ENCODE measurements around the gene CCNY.

DNA sequence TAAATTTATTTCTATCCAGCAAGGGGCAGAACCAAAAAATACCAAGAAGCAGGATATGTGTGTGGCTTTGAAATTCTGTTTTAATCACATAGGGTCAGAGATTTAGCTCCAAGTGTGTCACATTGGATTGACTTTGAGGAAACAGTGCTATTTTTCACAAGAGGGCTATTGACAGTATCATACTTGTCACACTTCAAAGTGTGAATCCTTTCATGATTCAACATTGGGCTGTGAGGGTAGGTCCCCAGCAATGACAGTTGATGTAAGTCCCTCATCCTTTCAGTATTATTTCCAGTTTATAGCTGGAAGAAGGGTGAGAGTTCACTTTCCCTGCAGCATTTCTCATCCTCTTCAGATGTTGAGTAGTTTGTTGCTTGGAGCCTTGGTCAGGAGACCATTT, 7.4 kb downstream of the CCNY start:
- TF ChIP-seq, protein P1, sequence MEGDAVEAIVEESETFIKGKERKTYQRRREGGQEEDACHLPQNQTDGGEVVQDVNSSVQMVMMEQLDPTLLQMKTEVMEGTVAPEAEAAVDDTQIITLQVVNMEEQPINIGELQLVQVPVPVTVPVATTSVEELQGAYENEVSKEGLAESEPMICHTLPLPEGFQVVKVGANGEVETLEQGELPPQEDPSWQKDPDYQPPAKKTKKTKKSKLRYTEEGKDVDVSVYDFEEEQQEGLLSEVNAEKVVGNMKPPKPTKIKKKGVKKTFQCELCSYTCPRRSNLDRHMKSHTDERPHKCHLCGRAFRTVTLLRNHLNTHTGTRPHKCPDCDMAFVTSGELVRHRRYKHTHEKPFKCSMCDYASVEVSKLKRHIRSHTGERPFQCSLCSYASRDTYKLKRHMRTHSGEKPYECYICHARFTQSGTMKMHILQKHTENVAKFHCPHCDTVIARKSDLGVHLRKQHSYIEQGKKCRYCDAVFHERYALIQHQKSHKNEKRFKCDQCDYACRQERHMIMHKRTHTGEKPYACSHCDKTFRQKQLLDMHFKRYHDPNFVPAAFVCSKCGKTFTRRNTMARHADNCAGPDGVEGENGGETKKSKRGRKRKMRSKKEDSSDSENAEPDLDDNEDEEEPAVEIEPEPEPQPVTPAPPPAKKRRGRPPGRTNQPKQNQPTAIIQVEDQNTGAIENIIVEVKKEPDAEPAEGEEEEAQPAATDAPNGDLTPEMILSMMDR (conservative IDR thresholded peaks at IDR 0.05; ENCODE audit: low read length) = no peak
- no peak for TF ChIP-seq EZH2phosphoT487 (IDR thresholded peaks at IDR 0.05; ENCODE audit: borderline replicate concordance, low read depth, low read length)

Measured in OCI-LY7 (cell line).